Fibroblast of the aortic adventitia (primary cell): ENCODE measurements around the gene ZNF385C. TPM values are rescaled to one million over a fixed set of nuclear protein-coding genes. Genes with fewer than 3 reads are reported as not detected.

Experiments
- DNase-seq: peaks from one replicate; pipeline ENCODE4 v3.0.0-alpha.2; 2010; ENCODE audit warnings: low read depth
- H3K4me3 ChIP-seq: 2 replicates; pipeline ENCODE4 v1.5.1; 2011; ENCODE audit warnings: low read depth, mild to moderate bottlenecking, control low read depth, low read length, moderate library complexity
- total RNA-seq: library from RNA; depleted of rRNA; stranded (reverse); fragments of >200 nt; gene quantifications from 2 replicates; pipeline ENCODE4 v1.2.3, GENCODE V29; 2012; ENCODE audit warnings: low replicate concordance
- TF ChIP-seq, protein P1 (sequence below): IDR thresholded peaks from 2 replicates; pipeline ENCODE4 v1.5.1; 2011; ENCODE audit warnings: mild to moderate bottlenecking, low read length, control low read depth, inconsistent platforms; ENCODE audit not compliant: insufficient read depth

ZNF385C gene
- total RNA-seq, 1 donor: not detected

DNA sequence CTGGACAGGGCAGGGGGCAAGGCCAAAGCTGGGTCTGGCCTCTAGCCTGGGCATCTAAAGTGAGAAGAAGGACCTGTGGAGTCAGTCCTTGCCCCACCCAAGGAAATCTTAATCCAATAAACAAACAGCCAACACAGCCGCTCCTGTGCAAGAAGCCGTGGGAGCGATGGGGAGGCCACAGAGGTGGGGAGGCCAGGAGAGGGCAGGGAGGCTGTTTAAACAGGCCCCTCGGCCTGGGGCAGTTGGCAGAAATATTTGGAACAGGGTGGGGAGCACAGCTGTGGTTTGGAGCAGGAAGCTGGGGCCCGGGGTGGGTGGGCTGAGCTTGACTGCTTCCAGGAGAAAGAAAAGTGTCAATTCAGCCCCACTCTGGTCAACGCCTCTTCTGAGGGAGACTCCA is 5.3 kb downstream of the ZNF385C start:
- TF ChIP-seq, protein P1, sequence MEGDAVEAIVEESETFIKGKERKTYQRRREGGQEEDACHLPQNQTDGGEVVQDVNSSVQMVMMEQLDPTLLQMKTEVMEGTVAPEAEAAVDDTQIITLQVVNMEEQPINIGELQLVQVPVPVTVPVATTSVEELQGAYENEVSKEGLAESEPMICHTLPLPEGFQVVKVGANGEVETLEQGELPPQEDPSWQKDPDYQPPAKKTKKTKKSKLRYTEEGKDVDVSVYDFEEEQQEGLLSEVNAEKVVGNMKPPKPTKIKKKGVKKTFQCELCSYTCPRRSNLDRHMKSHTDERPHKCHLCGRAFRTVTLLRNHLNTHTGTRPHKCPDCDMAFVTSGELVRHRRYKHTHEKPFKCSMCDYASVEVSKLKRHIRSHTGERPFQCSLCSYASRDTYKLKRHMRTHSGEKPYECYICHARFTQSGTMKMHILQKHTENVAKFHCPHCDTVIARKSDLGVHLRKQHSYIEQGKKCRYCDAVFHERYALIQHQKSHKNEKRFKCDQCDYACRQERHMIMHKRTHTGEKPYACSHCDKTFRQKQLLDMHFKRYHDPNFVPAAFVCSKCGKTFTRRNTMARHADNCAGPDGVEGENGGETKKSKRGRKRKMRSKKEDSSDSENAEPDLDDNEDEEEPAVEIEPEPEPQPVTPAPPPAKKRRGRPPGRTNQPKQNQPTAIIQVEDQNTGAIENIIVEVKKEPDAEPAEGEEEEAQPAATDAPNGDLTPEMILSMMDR: no peak
- no peak for DNase-seq
- no peak overlapping the region for H3K4me3 ChIP-seq

DNA sequence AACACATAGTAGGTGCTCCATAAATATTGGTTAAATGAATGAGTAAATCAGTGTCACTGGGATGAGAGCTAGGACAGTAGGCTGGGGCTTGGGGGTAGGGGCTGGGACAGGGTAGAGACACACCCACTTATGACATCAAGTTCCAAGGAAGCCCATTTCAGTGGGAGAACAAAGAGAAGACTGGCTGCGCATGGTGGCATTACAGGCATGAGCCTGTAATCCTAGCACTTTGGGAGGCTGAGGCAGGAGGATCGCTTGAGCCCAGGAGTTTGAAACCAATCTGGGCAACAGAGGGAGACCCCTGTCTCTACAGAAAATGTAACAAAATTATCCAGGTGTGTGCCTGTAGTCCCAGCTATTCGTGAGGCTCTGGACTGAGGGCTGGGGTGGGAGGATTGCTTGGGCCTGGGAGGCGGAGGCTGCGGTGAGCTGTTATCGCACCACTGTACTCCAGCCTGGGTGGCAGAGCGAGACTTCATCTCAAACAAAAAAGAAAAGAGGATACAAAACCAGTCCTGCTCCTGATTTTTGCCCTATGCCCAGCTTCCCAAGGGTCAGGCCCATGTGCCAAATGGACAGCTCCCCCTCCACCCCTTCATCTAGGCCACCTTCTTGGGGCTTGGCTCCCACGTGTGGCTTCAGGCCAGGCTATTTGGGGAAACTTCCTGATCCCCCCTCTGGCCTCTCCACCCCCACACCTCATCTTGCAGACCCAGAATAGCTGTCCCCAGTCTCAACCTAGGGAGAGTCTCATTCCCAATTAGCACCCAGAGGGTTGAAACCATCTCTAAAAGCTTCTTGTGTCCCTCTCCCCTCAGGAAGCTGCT is 7.1 kb downstream of the ZNF385C start:
- TF ChIP-seq, protein P1: no peak
- DNase-seq: no peak
- H3K4me3 ChIP-seq: no peak overlapping the region

DNA sequence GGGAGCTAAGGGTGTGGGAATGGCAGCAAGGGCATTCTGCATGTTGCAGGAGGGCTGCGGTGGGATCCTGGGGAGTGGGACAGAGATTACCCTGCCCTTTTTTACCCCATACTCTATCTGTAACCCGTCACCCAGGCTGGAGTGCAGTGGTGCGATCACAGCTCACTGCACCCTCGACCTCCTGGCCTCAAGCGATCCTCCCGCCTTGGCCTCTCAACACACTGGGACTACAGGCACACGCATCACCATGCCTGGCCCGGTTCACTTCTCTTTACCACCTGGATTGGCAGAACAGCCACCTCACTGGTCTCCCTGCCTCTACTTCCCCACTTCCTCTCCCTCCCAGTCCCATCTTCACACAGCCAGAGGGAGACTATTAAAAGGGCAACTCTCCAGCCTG is 9.5 kb downstream of the ZNF385C start:
- TF ChIP-seq, protein P1: no peak
- no peak for DNase-seq
- no peak overlapping the region for H3K4me3 ChIP-seq

DNA sequence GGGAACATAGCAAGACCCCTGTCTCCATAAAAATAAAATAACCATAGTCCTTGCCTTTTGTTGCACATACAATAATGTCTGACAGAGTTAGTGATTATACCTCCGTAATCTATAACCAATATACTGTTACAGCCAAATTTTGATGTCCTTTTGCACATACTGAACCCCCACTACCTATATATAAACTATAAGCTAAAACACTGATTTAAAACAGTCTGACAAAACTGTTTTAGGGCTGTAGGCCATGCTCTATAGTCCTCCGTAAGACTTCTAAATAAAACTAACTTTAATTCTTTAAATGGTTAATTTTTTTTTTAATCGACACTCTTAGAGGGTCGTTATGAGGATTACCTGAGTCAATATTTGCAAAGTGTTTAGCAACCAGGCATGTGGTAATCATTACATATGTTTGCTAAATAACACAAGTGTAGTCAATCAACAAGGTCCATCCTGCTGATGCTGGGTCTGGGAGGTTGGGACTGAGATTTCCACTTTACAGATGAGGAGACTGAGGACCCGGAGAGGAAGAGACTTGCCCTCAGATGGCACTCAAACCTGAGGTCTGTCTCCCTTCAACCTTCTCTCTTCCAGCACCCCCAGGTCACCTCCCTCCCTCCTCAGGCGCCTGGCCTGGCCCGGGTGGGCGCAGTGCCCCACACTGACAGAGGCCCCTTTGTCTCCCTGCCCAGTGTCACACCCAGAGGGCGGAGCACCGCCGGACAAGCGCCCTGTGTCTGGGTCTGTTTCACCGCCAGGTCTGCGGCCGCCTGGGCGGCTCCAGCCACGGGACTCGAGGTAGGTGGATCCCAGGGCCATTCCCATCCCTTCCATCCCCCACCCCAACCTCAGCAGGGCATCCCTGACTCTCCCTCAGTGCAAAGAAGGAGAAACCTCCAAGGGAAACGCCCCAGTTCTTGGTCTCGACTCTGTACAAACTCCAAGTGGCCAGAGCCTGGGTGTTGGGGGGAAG is 10.3 kb downstream of the ZNF385C start:
- no peak for DNase-seq
- TF ChIP-seq, protein P1: no peak
- no peak overlapping the region for H3K4me3 ChIP-seq

DNA sequence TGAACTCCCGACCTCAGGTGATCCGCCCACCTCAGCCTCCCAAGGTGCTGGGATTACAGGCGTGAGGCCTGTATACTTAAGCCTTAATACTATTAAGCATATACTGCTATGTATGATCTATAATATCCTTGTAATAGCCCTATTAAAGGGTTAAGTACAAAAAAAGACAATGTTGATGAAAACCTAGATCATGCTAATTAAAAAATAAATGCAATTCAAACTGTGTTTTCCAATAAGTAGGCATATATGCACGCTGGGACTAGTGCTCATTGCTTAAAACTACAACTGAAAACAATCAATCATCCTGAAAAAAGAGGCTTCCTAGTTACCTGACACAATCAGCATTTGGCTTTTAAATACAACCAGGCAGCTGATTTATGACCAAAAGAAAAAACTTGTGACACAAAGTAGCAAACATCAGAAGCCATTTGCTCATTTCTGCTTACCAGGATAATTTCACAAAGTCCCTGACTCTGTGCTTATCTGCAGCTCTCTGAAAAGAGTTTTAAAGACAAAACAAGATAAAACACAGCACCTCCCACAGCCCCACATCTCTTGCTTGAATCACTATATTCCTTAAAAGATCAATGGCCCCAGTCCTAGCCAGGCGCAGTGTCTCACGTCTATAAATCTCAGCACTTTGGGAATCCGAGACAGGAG is 11.1 kb downstream of the ZNF385C start:
- no peak for DNase-seq
- TF ChIP-seq, protein P1: no peak
- no peak overlapping the region for H3K4me3 ChIP-seq

DNA sequence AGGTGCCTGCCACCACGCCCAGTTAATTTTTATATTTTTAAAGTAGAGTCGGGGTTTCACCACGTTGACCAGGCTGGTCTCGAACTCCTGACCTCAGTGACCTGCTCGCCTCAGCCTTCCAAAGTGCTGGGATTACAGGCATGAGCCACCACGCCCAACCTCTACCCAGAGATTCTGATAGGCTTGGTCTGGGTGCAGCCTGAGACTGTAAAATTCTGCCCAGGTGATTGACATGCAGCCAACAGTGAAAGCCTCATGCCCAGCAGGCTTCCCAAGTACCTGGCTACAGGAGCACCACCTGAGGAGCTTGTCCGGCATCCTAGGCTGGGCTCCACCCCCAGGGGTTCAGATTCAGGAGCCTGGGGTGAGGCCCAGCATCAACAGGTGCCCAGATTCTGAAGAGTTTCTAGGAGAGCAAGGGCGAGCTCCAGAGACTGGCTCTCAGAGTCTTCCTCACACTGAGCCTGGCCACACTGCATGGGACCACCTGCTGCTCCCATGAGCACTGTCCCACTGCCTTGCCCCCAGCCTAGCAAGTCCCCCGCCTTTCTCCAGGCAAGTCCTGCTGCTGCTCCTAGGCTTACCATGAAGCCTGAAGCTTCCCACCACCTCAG is 16.6 kb downstream of the ZNF385C start:
- DNase-seq: no peak
- H3K4me3 ChIP-seq: no peak overlapping the region
- TF ChIP-seq, protein P1: no peak
